AG08395 (cell line): Measurements from ENCODE around the gene RAB8B.

Source experiments
- DNase-seq: peaks from one replicate; pipeline ENCODE4 v3.0.0; 2012; ENCODE audit warnings: mixed read lengths, low spot score

Gene RAB8B

GRCh38 chr15:63185206-63185605, 4.2 kb upstream of the RAB8B start:
- DNase-seq = no peak

- peak; percentile 57 for DNase-seq
Measured at GRCh38 chr15:63186065-63186464, 3.3 kb upstream of the RAB8B start.

GRCh38 chr15:63187589-63188226, 1.7 kb upstream of the RAB8B start:
- no peak for DNase-seq

- no peak for DNase-seq
Measured at GRCh38 chr15:63188247-63188925, 1.0 kb upstream of the RAB8B start.

GRCh38 chr15:63189941-63190768, 749 bp downstream of the RAB8B start:
- no peak for DNase-seq

- no peak for DNase-seq
Measured at GRCh38 chr15:63190769-63191649, 1.6 kb downstream of the RAB8B start.

GRCh38 chr15:63191895-63192618, 2.7 kb downstream of the RAB8B start:
- no peak for DNase-seq

- no peak for DNase-seq
Measured at GRCh38 chr15:63192619-63193206, 3.3 kb downstream of the RAB8B start.

- no peak for DNase-seq
Measured at GRCh38 chr15:63194302-63194701, 4.9 kb downstream of the RAB8B start.

GRCh38 chr15:63194880-63195568, 5.6 kb downstream of the RAB8B start:
- no peak for DNase-seq

GRCh38 chr15:63195569-63196015, 6.2 kb downstream of the RAB8B start:
- DNase-seq = no peak

- no peak for DNase-seq
Measured at GRCh38 chr15:63196842-63197241, 7.4 kb downstream of the RAB8B start.

GRCh38 chr15:63197626-63198025, 8.2 kb downstream of the RAB8B start:
- DNase-seq = no peak

- no peak for DNase-seq
Measured at GRCh38 chr15:63198371-63199250, 9.2 kb downstream of the RAB8B start.

- no peak for DNase-seq
Measured at GRCh38 chr15:63200464-63201249, 11.3 kb downstream of the RAB8B start.

- no peak for DNase-seq
Measured at GRCh38 chr15:63202861-63203260, 13.5 kb downstream of the RAB8B start.

- DNase-seq = no peak
Measured at GRCh38 chr15:63203451-63204090, 14.2 kb downstream of the RAB8B start.

- no peak for DNase-seq
Measured at GRCh38 chr15:63206079-63206478, 16.7 kb downstream of the RAB8B start.
